Hypothalamus (tissue), 51 donors: ENCODE data around the gene CANX.
"Not testable (repeated sequence)": the region's sequence is repeated elsewhere in the genome, so short reads cannot be mapped to it uniquely, and the experiment has no call there.

Experiments used
- DNase-seq, 51 donors: peaks; one replicate each; lab custom pipeline; 2025; lab: John Stamatoyannopoulos, UW

The CANX gene

DNA sequence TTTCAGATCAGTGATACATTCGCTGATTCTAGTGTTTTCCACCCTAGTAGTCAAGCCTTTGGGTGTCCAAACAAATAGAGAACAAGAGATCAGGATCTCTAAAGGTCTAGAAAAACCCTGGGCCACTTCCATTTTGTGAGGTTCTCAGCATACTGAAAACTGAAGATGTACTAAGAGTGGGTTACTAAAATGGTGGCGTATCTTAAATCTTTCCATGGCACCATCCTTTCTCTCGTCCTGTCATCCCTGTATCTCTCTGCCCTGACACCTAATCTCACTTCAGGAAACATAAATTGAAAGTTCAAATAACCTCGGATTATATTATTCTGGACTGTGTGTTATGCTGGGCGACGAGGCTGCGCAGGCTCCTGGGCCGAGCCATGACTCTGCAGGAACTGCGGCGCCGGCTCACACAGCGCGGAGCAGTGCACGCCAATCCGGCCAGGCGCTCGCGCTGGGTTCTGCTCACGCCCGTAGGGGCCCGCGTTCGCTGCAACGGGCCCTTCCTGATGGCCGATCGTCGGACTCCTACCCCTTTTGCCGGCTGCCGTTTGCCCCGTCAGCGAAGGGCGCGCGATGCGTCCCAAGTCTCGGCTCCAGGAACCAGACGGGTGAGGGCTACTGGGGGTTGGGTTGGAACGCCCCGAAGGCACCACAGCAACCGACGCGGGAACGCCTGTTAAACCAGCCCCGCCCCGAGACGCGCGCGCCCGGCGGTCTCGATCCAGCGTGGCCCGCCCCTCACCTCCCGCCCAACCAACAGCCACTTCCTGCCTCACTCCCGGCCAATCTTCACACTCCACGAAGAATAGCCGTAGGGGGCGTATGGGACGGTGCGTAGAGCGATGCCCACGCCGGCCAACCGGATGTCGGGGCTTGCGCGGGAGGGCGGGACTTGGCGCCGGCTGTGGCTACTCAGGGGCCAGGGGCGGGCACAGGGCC is 503 bp upstream of the CANX start:
- peak; percentile 89 to 100 (median 98) for DNase-seq

DNA sequence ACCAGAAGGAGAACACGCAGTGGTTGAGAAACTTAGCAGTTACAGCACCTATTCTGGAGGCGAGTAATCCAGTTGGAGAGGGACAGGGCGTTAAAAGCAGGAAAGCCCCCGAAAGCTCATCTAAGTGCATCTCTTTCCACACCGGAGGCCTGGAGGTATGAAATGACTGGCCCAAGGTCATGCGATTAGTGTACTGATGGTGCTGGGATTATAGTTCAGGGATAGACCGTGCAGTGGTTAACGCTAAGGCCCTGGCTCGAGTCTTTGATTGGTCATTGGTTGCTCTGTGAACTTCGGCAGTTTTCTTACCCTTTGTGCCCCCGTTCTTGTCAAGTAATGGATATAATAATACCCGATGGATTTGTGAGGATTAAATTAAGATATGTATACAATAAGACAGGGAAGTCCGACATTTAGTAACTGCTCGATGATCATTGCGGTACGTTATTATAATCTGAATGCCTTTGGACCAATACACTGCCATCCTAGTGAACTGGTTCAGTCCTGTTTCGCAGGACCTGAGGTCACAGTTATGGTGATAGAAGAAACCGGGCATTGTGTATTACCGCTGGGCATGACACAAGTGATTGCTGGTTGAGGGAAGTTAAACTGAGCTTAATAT is 960 bp downstream of the CANX start:
- DNase-seq, result peak in 2 of 51 donors; percentile 3 to 17

DNA sequence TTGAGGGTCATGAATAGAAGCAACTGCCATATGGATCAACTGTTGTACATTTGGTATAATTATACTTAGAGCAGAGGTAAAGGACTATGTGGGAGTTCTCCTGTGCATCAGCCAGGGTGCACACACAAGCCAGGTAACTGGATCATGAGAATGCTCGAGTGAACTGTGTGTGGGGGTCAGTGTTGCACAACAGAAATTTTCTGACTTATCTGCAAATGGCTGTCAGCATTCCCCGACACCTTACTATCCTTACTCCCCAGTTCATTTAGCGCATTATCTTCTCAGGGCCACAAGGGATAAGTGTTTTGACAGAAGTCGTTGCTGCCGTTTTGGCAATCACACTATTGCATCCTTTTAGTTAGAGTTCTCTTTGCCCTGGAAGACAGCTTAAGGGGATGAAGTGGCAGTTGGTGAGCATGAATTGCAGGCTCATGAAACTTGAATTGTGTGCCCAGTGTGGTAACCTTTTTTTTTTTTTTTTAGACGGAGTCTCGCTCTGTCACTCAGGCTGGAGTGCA is 1.7 kb downstream of the CANX start:
- no peak for DNase-seq

DNA sequence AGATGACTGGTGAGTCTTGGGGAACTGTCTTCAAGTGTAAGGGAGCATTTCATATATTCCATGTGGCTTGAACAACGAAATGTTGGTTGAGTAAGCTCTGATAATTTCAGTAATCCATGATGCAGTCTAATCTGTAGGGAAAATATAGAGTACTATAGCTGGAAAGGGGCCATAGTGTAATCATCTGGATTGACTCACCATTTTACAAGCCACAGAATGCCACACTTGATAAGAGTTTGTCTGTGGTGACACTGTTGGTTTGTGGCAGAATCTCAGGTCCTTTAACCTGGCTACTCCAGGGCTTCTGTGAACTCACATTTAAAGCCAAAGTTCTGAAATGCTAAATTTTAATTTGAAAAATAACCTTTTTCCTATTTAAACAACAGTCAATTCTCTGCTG is 17.5 kb downstream of the CANX start:
- no peak for DNase-seq

DNA sequence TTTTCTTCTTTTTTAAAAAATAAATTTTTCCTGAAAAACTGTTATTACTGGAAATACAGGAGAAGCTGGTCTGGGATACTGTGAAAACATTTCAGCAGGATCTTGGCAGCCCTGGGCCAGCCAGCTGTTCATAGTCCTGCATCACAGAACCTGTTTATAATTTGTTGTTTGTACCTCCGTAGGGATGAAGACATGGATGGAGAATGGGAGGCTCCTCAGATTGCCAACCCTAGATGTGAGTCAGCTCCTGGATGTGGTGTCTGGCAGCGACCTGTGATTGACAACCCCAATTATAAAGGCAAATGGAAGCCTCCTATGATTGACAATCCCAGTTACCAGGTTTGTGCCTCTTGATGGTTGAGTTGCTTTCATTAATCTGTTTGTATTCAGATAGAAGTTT is 21.5 kb downstream of the CANX start:
- DNase-seq, result no peak

DNA sequence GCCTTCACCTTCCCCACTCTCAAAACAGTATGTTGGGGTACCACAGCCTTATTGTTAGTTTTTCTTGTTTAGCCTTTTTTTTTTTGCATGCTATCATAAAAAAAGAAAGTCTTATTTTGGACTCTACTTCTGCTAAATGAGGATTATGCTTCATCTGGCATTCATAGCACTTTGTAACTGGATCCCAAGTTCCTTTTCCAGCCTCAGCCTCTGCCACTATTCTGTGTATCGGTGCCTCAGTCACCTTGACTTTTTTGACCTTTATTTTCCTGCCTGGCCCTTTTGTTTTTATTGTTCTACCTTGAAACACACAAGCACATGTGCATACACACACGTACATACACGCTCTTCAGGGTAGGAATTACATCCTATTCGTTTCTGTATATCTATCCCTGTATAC is 25.4 kb downstream of the CANX start:
- DNase-seq, result no peak

DNA sequence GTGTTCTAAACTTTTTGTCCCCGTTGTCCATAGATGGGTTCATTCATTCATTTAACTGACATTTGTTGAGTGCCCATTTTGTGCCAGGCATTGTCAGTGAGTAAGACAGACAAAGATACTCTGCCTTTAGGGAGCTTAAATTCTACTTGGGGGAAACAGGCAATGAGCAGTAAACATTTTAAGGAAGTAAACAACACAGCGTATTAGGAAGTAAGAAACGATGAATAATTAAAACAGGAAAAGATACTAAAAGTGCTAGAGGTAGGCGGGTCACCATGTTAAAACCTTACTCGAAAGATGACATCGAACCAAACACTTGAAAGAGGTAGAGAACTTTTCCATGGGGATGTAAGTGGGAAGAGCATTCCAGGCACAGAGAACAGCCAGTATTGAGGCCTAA is 28.3 kb downstream of the CANX start:
- no peak for DNase-seq

DNA sequence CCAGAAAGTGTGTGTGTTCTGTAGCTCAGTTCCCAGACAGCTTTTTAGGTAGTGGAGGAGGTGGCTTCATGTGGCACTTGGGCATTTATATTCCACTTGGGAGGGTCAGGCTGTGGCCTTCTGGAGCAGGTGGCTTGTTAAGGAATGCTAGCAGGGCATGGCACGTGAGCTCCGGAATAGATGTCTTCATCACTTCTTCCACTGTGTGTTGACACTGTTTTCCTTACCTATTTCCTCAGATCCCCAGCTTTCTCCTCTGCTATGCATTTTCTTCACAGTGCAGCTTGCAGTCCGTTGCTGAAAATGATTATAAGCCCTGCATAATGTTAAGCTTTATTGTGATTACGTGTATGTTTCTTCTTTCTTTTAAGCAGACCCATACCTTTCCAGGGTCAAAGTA is 30.5 kb downstream of the CANX start:
- no peak for DNase-seq

DNA sequence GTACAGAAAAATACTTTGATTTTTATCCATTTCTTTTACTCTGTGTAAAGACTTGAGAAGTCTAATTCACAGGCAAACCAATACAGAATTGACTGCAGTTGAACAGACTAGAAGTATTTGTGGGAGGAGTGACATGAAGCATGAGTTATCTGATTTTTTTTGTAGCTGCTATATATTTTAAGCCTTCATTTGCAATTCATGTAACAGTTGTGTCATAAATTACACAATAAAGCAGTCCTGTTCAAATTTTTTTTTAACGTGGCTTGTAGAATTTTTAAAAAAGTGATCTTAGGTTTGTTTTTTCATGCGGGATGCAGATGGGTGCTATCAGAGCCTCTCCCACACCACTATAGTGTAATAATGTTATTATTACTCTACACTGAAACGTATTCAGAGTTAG is 31.0 kb downstream of the CANX start:
- no peak for DNase-seq

DNA sequence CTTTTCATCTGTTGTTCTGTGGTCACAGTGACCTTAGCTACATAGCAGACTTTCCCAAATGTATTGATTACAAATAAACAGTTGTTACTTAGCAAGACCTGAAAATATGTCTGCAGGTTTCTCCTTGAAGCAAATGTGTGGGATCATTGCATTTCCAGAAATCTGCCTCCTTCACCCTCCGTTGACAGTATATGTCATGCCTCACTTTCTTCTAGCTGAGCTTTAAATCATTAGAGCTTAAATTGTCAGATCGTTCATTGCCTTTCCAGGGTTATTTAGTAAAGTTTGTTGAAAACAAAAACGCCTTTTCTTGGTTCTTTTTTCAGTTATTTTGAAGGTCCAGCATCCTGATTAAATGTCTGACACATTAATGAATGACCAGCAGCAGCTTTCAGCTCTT is 31.6 kb downstream of the CANX start:
- DNase-seq, result no peak

DNA sequence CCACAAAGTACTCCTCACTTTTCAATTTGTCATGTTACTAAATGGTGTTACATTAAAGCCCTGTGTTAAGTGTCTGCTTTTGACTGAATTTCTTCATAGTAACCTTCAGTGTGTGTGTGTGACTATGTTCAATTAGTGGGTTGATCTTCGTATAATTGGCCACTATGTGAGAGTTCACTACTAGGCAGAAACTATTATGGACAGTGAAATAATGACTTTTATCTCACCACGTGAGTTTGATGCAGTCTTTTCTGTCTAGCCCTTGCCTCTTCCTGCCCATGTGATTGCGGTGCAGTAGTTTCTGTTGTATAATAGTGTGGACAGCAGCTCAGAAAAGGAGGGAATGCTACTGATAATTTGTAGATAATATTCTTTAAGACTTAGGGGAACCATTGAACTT is 32.1 kb downstream of the CANX start:
- DNase-seq, result no peak

DNA sequence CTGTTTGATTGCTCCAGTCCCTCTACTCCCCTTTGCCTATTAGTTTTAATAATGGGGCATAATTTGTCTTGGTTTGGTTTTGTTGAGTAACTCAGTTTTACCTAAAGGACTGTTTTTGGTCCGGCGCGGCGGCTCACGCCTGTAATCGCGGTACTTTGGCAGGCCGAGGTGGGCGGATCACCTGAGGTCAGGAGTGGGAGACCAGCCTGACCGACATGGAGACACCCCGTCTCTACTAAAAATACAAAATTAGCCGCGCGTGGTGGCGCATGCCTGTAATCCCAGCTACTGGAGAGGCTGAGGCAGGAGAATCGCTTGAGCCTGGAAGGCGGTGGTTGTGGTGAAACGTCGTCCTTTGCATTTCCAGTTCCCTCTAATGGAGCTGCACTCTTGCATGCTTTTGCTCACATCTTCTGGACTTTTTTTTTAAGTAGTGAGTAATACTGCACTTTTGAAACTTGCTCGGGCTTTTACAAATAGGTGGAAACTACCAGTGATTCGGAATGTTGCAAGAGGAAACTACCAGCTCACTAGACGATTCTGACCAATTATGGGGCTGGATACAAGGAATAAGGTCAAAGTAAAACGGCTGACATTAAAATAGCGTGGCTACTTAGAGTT is 33.1 kb downstream of the CANX start:
- DNase-seq, result peak in 4 of 51 donors; percentile 4 to 12 (median 6)

DNA sequence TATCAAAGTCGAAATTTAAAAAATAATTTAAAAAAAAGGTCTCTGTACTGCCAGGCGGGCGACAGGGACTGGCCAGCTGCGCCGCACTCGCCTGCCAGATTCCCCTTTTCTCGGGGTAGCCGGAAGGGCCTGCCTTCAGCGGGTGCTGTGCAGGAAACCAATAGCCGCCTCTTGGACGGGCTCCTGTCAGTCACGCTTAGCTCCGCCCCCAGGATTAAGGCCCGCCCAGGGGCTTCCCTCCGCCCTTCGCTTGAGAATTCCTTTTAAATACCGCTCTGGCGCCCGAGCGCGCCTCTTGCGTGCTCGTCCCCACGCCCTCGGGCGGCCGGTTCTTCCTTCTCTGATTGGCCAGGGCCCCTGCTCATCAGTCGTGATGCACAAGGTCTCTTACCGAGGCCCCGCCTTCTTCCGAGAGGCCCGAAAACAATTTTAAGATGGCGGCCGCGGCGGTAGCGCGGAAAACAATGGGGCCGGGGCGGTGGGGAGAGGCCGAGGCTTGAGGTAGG is 33.7 kb downstream of the CANX start, which contains the start of gene MAML1:
Gene MAML1 (plus strand): TSS at position 411 of the 506 bp plus-strand sequence. CDS start 291 bp downstream, outside the sequence.
- DNase-seq, result peak; percentile 74 to 100 (median 99)

DNA sequence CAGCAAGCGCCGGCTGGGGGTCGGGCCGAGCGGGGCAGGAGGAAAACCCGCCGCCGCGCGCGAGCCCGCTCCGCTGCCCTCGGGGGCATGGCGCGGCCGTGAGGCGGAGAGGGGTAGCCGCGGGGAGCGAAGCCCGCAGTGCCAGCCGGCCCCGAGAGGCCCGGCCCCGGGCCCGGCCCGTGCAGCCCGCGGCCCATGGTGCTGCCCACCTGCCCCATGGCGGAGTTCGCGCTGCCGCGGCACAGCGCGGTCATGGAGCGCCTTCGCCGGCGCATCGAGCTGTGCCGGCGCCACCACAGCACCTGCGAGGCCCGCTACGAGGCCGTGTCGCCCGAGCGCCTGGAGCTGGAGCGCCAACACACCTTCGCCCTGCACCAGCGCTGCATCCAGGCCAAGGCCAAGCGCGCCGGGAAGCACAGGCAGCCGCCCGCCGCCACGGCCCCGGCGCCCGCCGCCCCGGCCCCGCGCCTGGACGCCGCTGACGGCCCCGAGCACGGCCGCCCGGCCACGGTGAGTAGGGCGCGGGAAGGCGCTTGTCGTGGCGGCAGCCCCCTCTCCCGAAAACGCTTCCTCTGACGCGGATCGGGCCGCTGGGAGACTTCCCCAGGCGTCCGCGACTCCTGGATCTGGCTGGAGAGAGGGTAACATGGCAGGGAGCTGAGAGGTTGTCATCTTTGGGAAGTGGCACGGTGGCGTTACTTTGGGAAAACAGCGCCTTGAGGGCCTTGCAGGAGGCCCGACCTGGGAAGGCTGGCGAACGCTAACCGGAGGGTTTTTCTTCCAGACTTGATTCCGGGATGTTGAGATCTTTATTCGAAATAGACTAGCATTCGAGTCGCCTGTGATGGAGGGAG is 34.4 kb downstream of the CANX start:
- peak in 44 of 51 donors; percentile 7 to 79 (median 45) for DNase-seq

DNA sequence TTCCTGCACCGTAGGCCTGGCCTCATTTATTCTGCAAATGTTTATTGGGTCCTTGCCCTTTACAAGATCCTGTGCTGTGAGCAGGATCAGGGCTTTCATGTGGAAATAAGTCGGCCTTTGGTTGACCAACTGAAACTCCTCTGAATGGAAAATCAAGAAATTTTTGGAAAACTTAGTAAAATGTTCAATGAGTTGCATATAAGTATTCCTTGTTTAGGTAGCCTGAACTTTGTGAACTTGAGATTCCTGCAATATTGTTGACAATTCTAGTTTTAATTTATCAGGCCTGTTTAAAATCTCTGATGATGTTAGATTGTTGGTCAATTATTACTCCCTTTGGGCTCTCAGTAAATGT is 35.0 kb downstream of the CANX start:
- no peak for DNase-seq

DNA sequence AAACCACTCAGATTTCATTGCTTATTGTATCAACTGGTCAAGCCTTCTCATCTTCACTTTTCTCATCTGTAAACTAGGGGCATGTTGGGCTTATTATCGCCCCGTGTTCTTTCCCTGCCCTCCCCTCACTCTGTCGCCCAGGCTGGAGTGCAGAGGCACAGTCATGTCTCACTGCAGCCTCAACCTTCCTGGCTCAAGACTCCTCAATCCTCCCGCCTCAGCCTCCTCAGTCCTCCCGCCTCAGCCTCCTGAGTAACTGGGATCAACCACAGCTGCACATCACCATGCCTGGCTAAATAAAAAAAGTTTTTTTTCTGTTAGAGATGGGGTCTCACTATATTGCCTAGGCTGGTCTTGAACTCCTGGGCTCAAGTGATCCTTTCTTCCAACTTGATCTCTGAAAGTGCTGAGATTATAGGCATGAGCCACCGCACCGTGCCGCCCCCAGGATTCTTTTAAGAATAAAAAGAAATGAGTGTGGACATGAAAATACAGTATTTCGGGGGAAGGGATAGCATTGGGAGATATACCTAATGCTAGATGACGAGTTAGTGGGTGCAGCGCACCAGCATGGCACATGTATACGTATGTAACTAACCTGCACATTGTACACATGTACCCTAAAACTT is 35.9 kb downstream of the CANX start:
- no peak for DNase-seq

DNA sequence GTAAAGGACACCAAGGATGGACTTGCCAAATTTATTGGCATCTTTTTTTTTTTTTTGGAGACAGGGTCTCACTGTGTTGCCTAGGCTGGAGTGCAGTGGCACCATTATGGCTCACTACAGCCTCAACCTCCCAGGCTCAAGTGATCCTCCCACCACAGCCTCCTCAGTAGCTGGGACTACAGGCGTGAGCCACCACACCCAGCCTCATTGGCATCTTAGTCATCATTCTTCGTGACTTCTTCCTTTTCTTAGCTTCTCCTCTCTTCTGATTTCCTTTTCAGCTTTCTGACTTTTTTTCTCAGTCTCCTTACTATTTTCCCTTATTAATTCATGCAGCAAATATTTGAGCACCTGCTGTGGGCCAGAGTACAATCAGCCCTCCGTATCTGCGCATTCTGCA is 40.0 kb downstream of the CANX start:
- no peak for DNase-seq

DNA sequence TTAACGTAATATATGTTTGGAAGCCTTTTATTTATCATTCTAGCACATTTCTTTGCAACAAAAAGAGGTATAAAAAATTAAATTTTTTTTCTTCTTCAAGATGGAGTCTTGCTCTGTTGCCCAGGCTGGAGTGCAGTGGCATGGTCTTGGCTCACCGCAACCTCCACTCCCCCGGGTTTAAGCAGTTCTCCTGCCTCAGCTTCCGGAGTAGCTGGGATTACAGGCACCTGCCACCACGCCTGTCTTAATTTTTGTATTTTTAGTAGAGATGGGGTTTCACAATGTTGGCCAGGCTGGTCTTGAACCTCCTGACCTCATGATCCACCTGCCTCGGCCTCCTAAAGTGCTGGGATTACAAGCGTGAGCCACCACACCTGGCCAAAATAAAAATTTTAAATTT is 45.3 kb downstream of the CANX start:
- DNase-seq, result not testable (repeated sequence)

DNA sequence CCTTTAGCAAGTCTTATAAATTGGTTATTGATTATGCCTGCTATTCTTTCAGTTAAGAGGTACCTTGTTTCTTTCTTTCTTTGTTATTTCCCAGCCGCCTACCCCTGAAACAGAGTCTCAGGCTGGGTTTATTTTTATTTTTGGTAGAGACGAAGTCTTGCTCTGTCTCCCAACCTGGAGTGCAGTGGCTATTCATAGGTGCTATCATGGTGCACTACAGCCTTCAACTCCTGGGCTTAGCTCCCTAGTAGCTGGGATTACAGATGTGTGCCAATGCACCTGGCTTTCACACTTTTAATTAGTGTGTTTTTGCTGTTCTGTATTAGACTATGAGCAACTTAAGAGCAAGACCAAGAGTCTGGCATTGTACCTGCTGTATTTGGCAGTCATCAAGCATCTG is 48.1 kb downstream of the CANX start:
- DNase-seq, result no peak

DNA sequence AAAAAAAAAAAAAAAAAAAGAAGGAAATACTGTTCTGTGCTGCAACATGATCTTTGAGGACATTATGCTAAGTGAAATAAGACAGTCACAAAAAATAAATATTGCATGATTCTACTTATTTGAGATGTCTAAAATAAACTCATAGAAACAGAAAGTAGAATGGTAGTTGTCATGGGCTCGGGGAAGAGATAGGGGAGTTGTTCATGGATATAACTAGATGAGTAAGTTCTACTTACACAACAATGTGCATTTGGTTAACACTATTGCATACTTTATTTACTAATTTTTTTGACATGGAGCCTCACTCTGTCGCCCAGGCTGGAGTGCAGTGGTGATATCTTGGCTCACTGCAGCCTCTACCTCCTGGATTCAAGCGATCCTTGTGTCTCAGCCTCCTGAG is 49.0 kb downstream of the CANX start:
- DNase-seq, result no peak
